ENCODE data around the gene CAPN2. TPM values are rescaled to one million over a fixed set of nuclear protein-coding genes. Genes with fewer than 3 reads are reported as not detected.

The CAPN2 gene
- total RNA-seq, 1 experiment from 2014 or later, result 253 TPM

Other genes with a start within 250 kb of the CAPN2 start
- not detected in 2 replicates for gene CAPN8, start 46.8 kb upstream of the CAPN2 start, total RNA-seq (2014; rRNA removed; shearing (Covaris generic))
- 40.6 and 73.3 TPM in 2 replicates for gene TP53BP2, start 133.4 kb downstream of the CAPN2 start, total RNA-seq (2014; rRNA removed; shearing (Covaris generic))